ENCODE data around the gene STUB1.

STUB1 gene

GRCh38 chr16:638034-638543 is 42.1 kb upstream of the STUB1 start:
- in situ Hi-C loops (cut with MboI; ENCODE audit: low sequenced_read_pairs, unreplicated experiment) = no loop called here
- TF ChIP-seq CTCF (IDR thresholded peaks at IDR 0.05; ENCODE audit: borderline replicate concordance, control extremely low read depth, extremely low read depth, insufficient read depth, missing control alignments) = no peak
- DNase-seq (ENCODE audit: low spot score) = no peak

- in situ Hi-C loops (cut with MboI; ENCODE audit: low sequenced_read_pairs, unreplicated experiment) = no loop called here
- no peak for DNase-seq (ENCODE audit: low spot score)
- TF ChIP-seq CTCF (IDR thresholded peaks at IDR 0.05; ENCODE audit: borderline replicate concordance, control extremely low read depth, extremely low read depth, insufficient read depth, missing control alignments) = no peak
These were observed 41.4 kb upstream of the STUB1 start for GRCh38 chr16:638836-639235.

- no peak for DNase-seq (ENCODE audit: low spot score)
- in situ Hi-C loops (cut with MboI; ENCODE audit: low sequenced_read_pairs, unreplicated experiment) = no loop called here
- no peak for TF ChIP-seq CTCF (IDR thresholded peaks at IDR 0.05; ENCODE audit: borderline replicate concordance, control extremely low read depth, extremely low read depth, insufficient read depth, missing control alignments)
These were observed 39.6 kb upstream of the STUB1 start for GRCh38 chr16:640614-641013.

GRCh38 chr16:641326-642188 is 38.7 kb upstream of the STUB1 start, which contains the start of gene MCRIP2:
Gene MCRIP2 (plus strand): TSS chr16:641828. CDS start chr16:641992, 164 bp downstream.
- peak; percentile 94 for DNase-seq (ENCODE audit: low spot score)
- no peak for TF ChIP-seq CTCF (IDR thresholded peaks at IDR 0.05; ENCODE audit: borderline replicate concordance, control extremely low read depth, extremely low read depth, insufficient read depth, missing control alignments)

GRCh38 chr16:642189-643049 is 37.8 kb upstream of the STUB1 start:
- peak; percentile 74 for DNase-seq (ENCODE audit: low spot score)
- in situ Hi-C loops (cut with MboI; ENCODE audit: low sequenced_read_pairs, unreplicated experiment) = no loop called here
- no peak for TF ChIP-seq CTCF (IDR thresholded peaks at IDR 0.05; ENCODE audit: borderline replicate concordance, control extremely low read depth, extremely low read depth, insufficient read depth, missing control alignments)

More at GRCh38 chr16:641326-642188, 38.7 kb upstream of the STUB1 start, which contains the start of gene MCRIP2:
- in situ Hi-C loops (cut with MboI; ENCODE audit: low sequenced_read_pairs, unreplicated experiment) = no loop called here

- in situ Hi-C loops (cut with MboI; ENCODE audit: low sequenced_read_pairs, unreplicated experiment) = no loop called here
- TF ChIP-seq CTCF (IDR thresholded peaks at IDR 0.05; ENCODE audit: borderline replicate concordance, control extremely low read depth, extremely low read depth, insufficient read depth, missing control alignments) = no peak
- no peak for DNase-seq (ENCODE audit: low spot score)
These were observed 37.2 kb upstream of the STUB1 start for GRCh38 chr16:643050-643368.
